Cardiac septum (tissue), 1 donor: ENCODE results near the gene NTSR1. TPM values are rescaled to one million over a fixed set of nuclear protein-coding genes. Genes with fewer than 3 reads are reported as not detected.

Experiments
- DNase-seq: peaks from one replicate; pipeline ENCODE4 v3.0.0-alpha.2; 2020; ENCODE audit warnings: low spot score
- intact Hi-C: fragments of 100-400 bp; cut with DNase I; formaldehyde crosslinking; loops from one replicate; pipeline ENCODE4 v1.14.0; 2022
- total RNA-seq: library from RNA; stranded (reverse); fragmentation: NEBNext Ultra II Directional; extraction: Animal tissue kit (Norgen Biotek cat#: 25700); gene quantifications from one replicate; pipeline ENCODE4 v1.2.1, GENCODE V29; 2021
- donor health status: DM: no; HTN: no; CAD: no.

NTSR1 gene
- total RNA-seq, 1 donor from 2014 or later: 0.08 TPM

GRCh38 chr20:62745952-62746288 lies 37.3 kb downstream of the NTSR1 start:
- DNase-seq: no peak
- intact Hi-C loops: no loop called here

GRCh38 chr20:62748311-62748710 lies 39.7 kb downstream of the NTSR1 start:
- no peak for DNase-seq
- intact Hi-C loops: no loop called here

GRCh38 chr20:62749851-62750445 lies 41.3 kb downstream of the NTSR1 start:
- intact Hi-C loops: no loop called here
- DNase-seq: no peak

GRCh38 chr20:62751551-62752150 lies 43.0 kb downstream of the NTSR1 start:
- no peak for DNase-seq
- intact Hi-C loops: no loop called here

GRCh38 chr20:62752181-62752670 lies 43.6 kb downstream of the NTSR1 start:
- no peak for DNase-seq
- intact Hi-C loops: no loop called here

- intact Hi-C loops: no loop called here
- DNase-seq: no peak
Measured at GRCh38 chr20:62752671-62753501, 44.2 kb downstream of the NTSR1 start.

GRCh38 chr20:62753626-62754025 lies 45.0 kb downstream of the NTSR1 start:
- intact Hi-C loops: no loop called here
- no peak for DNase-seq

GRCh38 chr20:62754122-62754990 lies 45.7 kb downstream of the NTSR1 start:
- no peak for DNase-seq
- intact Hi-C loops: no loop called here

- DNase-seq: no peak
- intact Hi-C loops: no loop called here
Measured at GRCh38 chr20:62754991-62755356, 46.3 kb downstream of the NTSR1 start.

- intact Hi-C loops: no loop called here
- no peak for DNase-seq
Measured at GRCh38 chr20:62755817-62756724, 47.4 kb downstream of the NTSR1 start.

GRCh38 chr20:62758226-62758912 lies 49.7 kb downstream of the NTSR1 start:
- intact Hi-C loops: no loop called here
- DNase-seq: no peak

- no peak for DNase-seq
- intact Hi-C loops: loop anchor here (1.0 kb wide), 1 partner anchor 21 kb away; no protein-coding TSS in a partner anchor
Measured at GRCh38 chr20:62759981-62760431, 51.4 kb downstream of the NTSR1 start.

- no peak for DNase-seq
- intact Hi-C loops: no loop called here
Measured at GRCh38 chr20:62760471-62760855, 51.8 kb downstream of the NTSR1 start.

GRCh38 chr20:62760856-62761758 lies 52.5 kb downstream of the NTSR1 start:
- intact Hi-C loops: no loop called here
- no peak for DNase-seq

GRCh38 chr20:62761759-62762131 lies 53.1 kb downstream of the NTSR1 start:
- intact Hi-C loops: no loop called here
- no peak for DNase-seq

GRCh38 chr20:62762376-62762775 lies 53.7 kb downstream of the NTSR1 start:
- no peak for DNase-seq
- intact Hi-C loops: no loop called here

- intact Hi-C loops: no loop called here
- no peak for DNase-seq
Measured at GRCh38 chr20:62762801-62763368, 54.2 kb downstream of the NTSR1 start.
